GM19467 (cell line): Measurements from ENCODE around the gene SNX24.

Source experiments
- ATAC-seq: cut with Tn5 transposase; IDR thresholded peaks from one replicate; pipeline ENCODE4 v1.9.1; 2021; ENCODE audit warnings: mild to moderate bottlenecking, moderate library complexity; ENCODE audit not compliant: unreplicated experiment

Gene SNX24

GRCh38 chr5:123000731-123001130, 155.3 kb downstream of the SNX24 start:
- no peak for ATAC-seq

- no peak for ATAC-seq
These were observed 156.4 kb downstream of the SNX24 start for GRCh38 chr5:123001808-123002207.

DNA sequence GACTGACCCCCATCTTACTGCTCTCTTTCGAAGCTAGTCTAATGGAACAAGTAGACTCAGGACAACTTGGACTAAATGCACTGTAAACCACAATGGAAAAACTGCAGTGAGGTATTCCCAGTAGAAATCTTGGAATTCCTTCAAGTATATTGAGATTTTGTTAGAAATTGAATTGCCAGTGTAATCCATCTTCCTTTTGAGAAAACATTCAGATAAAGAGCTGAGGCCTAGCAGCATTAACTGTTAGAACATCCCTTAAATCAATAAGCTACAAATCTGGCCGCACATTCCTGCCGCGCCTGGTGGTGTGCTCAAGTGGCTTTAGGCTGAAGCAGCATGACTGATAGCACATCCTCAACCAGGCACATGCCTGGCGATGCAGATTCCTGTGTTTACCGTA, 161.8 kb downstream of the SNX24 start:
- ATAC-seq = no peak

DNA sequence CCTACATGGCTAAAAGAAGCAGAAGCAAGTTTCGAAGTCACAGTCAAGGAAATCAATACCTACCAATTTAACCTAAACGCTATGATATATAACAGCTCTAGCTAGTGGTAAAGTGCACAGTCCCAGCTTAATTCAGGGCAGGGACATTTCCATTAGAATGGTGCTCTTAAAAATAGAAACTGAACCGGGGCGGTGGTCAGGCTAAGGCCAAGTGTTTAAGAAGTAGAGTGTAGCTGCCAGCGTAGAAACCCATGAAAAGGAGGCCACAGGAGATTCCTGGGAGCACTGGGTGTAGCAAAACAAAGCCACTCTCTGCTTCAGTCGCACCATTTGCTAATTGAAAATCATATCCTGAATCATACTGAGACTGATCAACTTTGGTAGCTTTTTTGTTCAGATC, 162.3 kb downstream of the SNX24 start:
- ATAC-seq = no peak

- no peak for ATAC-seq
These were observed 166.9 kb downstream of the SNX24 start for GRCh38 chr5:123012321-123012720.

GRCh38 chr5:123014689-123015088, 169.3 kb downstream of the SNX24 start:
- no peak for ATAC-seq

- ATAC-seq = no peak
These were observed 182.8 kb downstream of the SNX24 start for GRCh38 chr5:123028222-123028621.

DNA sequence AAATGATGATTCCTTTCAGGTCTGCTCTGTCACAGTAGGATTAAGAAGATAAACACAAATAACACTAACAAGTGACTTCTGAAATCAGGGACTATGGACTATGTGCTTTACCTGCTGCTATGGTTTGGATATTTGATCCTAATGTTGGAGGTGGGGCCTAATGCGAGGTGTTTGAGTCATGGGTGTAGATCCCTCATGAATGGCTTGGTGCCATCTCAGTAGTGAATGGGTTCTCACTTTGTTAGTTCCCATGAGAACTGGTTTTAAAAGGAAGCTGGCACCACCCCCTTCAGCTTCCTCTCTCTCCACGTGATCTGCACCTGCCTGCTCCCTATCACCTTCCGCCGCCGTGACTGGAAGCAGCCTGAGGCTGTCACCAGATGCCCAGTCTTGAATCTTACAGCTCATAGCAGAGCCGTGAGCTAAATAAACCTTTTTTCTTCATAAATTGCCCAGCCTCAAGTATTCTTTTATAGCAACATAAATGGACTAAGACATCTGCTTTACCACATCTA, 187.8 kb downstream of the SNX24 start:
- ATAC-seq = no peak

GRCh38 chr5:123035360-123035917, 190.0 kb downstream of the SNX24 start:
- ATAC-seq = peak; percentile 44

DNA sequence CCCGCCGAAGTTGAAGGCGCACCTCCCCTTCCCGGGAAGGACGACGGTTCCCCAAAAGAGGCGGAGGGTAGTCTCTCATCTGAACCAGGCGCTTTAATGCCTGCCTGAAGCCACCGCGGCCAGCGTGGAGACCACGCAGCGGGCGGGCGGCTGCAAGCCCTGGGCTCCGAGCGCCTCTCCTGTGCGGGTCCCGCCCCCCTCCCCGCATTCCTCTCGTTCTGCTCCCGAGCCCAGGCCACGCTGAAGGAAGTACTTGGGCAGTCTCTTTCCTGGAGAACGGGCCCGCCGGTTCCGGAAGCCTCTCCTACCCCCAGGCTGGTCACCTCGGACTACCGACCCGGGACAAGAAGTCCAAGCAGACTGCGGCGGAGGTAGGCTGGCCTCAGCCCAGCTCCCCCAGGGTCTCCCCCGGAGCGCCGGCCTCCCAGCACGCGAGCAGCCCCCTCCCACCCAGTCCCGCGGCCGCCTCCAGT, 190.5 kb downstream of the SNX24 start:
- peak; percentile 18 for ATAC-seq

- peak; percentile 66 for ATAC-seq
These were observed 191.1 kb downstream of the SNX24 start, which contains the start of gene PPIC for GRCh38 chr5:123036391-123037103. Gene PPIC, minus strand, starts transcription at chr5:123036725. Its CDS starts 100 bp downstream, at chr5:123036625.

DNA sequence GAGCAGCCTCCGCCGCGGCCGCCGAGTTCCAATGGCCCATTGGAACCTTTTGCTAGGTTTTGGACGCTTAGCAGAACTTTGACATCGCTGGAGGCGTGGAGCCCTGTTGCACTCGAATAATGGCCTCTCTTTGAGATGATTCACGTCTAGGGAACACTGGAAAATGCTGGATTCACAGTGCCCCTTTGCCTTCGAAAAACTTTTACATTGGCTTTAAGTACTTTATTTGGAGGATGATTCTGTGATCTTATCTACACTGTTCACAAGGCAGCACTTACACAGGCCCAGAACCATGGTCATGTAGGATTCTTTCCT, 191.6 kb downstream of the SNX24 start:
- ATAC-seq = no peak

GRCh38 chr5:123039673-123040072, 194.3 kb downstream of the SNX24 start:
- no peak for ATAC-seq

- ATAC-seq = no peak
These were observed 199.7 kb downstream of the SNX24 start for GRCh38 chr5:123044926-123045617.

GRCh38 chr5:123046222-123046621, 200.8 kb downstream of the SNX24 start:
- ATAC-seq = no peak

DNA sequence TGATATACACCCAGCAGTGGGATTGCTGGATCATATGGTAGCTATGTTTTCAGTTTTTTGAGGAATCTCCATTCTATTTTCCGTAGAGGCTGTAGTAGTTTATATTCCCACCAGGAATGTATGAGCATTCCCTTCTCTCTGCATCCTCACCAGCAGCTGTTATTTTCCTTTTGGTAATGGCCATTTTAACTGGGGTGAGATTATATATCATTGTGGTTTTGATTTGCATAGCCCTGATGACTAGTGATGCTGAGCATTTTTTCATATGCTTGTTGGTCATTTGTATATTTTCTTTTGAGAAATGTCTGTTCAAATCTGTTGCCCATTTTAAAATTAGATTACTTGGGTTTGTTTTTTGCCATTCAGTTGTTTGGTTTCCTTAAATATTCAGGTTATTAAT, 202.3 kb downstream of the SNX24 start:
- no peak for ATAC-seq

DNA sequence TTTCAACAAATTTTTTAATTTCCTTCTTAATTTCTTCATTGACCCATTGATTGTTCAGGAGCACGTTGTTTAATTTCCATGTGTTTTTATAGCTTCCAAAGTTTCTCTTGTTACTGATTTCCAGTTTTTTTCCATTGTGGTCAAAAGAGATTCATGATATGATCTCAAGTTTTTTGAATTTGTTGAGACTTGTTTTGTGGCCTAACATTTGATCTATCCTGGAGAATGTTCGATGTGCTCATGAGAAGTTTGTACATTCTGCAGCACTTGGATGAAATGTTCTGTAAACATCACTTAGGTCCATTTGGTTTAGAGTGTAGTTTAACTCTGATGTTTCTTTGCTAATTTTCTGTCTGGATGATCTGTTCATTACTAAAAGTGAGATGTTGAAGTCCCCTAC, 205.8 kb downstream of the SNX24 start:
- ATAC-seq = no peak
